Gastroesophageal sphincter (tissue), 3 donors: ENCODE results near the gene CNTNAP5.

Source experiments
- EP300 ChIP-seq: sonication (generic); formaldehyde crosslinking; IDR thresholded peaks from one replicate; pipeline ENCODE4 v1.6.1; 2017; ENCODE audit warnings: antibody characterized with exemption, mild to moderate bottlenecking
- POLR2AphosphoS5 ChIP-seq: sonication (generic); formaldehyde crosslinking; IDR thresholded peaks from one replicate; pipeline ENCODE4 v1.6.1; 2017; ENCODE audit warnings: antibody characterized with exemption
- TF ChIP-seq, protein P1 (sequence below), 4 experiments: fragments of 200-600 bp in 2 of 4; fragments of 450-650 bp in 2 of 4; sonication (generic) in 1 of 4; IDR thresholded peaks; one replicate each; pipeline ENCODE4 v1.5.1; 2017 to 2019; ENCODE audit warnings: antibody characterized with exemption in 4 of 4, mild to moderate bottlenecking in 2 of 4, moderate library complexity in 2 of 4

DNA sequence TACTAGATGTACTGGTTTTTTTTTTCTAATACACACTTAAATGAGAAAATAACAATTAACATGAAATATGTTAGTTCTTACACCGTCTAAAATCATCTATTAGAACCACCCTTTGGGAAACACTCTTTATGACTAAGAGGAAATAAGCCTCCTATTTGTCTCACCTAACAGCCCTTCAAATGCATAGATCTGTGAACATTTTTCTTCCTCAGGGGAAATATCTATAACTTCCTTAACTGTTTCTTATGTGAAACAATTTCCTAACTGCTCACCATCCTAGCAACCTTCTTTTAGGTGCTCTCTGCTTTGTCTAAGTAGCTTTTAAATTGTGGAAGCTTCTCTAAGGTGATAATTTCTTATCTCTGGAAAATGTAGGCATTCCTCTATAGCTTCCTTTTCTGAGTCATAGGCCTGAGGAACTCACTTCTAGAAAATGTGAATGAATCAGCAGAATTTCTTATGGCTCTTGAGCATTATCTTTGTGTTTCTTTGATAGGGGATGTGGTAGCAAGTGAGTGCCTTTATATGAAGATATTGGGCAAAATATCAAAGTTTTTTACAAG, 56.1 kb downstream of the CNTNAP5 start:
- TF ChIP-seq, protein P1, sequence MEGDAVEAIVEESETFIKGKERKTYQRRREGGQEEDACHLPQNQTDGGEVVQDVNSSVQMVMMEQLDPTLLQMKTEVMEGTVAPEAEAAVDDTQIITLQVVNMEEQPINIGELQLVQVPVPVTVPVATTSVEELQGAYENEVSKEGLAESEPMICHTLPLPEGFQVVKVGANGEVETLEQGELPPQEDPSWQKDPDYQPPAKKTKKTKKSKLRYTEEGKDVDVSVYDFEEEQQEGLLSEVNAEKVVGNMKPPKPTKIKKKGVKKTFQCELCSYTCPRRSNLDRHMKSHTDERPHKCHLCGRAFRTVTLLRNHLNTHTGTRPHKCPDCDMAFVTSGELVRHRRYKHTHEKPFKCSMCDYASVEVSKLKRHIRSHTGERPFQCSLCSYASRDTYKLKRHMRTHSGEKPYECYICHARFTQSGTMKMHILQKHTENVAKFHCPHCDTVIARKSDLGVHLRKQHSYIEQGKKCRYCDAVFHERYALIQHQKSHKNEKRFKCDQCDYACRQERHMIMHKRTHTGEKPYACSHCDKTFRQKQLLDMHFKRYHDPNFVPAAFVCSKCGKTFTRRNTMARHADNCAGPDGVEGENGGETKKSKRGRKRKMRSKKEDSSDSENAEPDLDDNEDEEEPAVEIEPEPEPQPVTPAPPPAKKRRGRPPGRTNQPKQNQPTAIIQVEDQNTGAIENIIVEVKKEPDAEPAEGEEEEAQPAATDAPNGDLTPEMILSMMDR (IDR thresholded peaks at IDR 0.05): no peak
- TF ChIP-seq POLR2AphosphoS5 (no peak), EP300 (no peak)
